NCI-H524 treated with DMSO at 0.1 percent for 48 hours (cell line): Measurements from ENCODE around the gene CEP72.
"Not testable (repeated sequence)": the region's sequence is repeated elsewhere in the genome, so short reads cannot be mapped to it uniquely, and the experiment has no call there.

Source experiments
- DNase-seq: peaks from one replicate; lab custom pipeline; 2025; lab: John Stamatoyannopoulos, UW

Gene CEP72

DNA sequence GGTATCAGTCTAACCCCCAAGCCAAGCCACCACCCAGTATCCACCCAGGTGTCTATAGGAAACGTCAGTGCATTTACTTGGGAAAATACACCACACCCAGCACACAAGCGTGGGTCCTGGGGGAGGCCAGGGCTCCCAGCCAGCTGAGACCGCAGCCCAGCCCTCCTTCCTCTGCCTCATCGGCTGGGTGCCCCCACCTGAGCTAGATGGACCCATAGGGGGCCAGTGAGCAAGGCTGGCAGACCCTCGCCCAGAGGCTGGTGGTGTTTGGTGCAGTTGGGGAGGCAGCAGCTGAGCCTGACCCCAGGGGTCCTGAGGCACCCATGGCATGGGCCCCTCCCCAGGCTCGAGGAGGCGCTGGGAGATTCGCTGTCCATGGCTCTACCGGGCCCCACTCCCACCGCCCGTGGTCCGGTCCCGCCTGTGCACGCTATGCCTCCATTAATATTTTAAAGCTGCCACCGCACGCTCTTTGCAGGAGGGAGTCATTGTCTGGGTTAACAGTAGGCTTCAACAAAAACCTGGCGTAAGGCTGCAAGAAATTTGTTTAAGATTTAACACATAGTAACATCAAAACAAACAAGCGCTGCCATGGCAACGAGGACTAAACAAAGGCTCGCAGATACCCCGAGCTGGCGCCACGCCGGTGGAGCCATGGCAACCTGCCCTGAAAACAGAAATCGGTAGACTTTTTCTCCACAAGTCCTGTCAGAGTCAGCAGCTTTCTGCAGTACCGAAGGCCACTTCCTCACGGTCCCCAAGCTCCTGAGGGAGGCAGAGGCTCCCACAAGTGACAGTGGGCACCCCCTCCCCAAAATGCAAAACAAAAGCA, 60.4 kb downstream of the CEP72 start:
- DNase-seq, result peak; percentile 19

- no peak for DNase-seq
Observed at GRCh38 chr5:673161-673830, 61.2 kb downstream of the CEP72 start.

DNA sequence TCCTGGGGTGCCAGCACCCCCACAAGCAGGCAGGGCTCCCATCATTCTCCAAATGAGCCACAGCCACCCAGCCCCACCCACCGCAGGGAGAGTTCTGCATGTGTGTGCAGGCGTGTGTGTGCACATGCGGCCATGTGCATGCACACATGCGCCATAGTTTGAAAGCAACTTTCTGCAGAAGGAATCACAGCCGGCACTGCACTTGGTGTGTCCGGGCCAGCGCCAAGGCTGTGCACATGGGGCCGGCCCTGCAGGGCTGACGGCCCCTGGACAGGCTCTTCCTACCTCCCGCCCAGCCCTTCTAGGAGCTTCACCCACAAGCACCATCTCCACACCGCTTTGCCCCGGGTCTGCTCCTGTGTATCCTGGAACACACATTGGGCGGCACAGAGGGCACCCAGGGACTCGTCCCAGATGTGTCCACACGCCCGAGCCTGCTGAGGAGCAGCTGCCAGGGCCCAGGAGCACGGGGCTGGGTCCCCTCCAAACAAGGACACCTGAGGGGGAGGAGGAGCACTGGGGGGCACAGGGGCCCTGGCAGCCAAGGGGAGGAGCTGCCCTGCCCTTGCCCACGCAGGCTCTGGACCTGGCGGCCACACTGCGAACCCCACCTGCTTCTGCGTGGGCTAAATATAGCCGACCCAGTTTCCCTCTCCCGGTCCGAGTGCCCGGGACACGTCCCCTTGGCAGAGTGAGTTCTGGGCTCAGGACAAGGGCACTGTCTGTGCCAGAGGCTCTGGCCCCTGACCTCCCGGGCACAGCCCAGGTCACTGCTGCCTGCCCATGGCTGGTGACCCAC, 61.9 kb downstream of the CEP72 start:
- no peak for DNase-seq

GRCh38 chr5:674630-675011, 62.5 kb downstream of the CEP72 start:
- DNase-seq, result no peak

GRCh38 chr5:675111-675870, 63.2 kb downstream of the CEP72 start:
- no peak for DNase-seq

- no peak for DNase-seq
Observed at GRCh38 chr5:675871-676698, 63.9 kb downstream of the CEP72 start.

DNA sequence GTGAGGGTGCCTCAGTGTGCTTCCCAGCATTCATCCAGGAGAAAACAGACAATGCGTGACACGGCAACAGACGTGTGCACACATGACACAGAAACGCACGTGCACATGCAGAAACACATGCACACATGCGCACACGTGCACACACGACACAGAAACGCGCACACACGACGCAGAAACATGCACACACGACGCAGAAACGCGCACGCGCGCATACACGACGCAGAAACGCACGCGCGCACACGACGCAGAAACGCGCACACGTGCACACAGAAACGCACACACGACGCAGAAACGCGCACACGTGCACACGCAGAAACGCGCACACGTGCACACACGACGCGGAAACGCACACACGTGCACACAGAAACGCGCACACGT, 64.5 kb downstream of the CEP72 start:
- no peak for DNase-seq

GRCh38 chr5:677131-678101, 65.3 kb downstream of the CEP72 start:
- DNase-seq, result no peak

- DNase-seq, result not testable (repeated sequence)
Observed at GRCh38 chr5:678521-678920, 66.4 kb downstream of the CEP72 start.

GRCh38 chr5:679166-679895, 67.2 kb downstream of the CEP72 start:
- not testable (repeated sequence) for DNase-seq

DNA sequence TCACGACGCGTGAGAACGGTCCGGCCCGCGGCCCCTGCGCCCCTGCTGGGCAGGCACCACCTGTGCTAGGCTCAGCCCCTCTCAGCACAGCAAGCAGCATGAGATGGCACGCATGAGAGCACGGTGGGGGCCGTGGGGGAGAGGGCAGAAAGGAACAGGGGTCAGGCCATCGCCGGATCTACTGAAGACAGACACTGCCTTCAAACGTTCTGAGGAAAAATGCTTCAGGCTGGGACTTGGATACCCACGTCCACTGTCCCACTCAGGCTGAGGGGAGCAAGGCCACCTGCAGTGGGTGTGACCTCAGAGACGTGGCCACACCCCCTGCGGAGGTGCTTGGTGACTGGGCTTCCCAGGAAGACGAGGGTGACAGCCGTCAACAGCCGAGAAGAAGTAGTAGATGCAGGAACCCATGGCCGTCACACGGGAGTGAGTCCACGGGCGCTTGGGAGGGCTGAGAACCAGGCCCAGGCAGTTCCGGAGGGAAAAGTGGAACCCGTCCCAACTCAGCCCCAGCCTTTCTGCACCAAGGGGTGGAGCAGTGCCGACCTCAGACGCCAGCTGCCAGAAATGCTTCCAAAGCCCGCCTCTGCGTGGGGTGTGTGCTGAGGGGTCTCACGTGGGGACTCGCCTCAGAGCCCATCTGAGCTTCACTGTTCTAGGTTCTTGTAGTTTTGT, 68.1 kb downstream of the CEP72 start:
- DNase-seq, result not testable (repeated sequence)

GRCh38 chr5:680836-681235, 68.7 kb downstream of the CEP72 start:
- DNase-seq, result not testable (repeated sequence)

DNA sequence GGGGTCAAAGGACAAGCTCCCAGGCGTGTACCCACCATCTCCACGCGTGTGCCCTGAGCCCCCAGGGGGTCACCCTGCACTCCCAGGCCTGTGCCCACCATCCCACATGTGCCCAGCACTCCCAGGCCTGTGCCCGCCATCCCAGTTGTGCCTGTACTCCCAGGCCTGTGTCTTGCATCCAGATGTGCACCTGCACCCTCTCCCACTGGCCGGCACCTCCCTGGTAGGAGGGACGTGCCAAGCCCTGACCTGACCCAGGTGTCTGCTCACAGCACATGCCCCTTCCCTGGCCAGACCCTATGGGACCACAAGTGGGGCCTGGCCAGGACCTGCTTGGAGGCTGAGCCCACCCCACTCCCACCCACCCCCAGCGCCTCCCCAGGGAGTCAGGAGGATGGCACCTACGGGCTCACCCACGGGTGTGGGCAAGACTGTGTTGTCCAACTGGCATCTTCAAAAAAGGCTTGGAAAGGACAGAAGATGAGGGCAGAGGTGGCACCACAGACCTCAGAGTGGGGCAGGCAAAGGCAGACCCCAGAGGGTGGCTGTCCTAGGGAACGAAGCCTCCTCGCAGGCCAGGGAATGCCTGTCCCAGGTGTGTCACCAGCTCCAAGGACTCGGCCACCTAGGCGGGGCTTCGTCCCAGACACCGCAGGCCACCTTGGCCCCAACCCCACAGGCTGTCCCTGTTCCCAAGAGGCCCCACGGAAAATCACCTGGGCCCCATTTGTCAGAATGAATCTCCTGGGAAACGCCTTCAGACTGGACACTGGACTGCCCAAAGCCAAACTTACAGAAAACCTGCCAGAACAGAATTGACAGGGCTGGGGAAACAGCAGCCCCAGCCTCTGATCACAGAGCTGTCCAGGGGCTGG, 69.4 kb downstream of the CEP72 start:
- not testable (repeated sequence) for DNase-seq

DNA sequence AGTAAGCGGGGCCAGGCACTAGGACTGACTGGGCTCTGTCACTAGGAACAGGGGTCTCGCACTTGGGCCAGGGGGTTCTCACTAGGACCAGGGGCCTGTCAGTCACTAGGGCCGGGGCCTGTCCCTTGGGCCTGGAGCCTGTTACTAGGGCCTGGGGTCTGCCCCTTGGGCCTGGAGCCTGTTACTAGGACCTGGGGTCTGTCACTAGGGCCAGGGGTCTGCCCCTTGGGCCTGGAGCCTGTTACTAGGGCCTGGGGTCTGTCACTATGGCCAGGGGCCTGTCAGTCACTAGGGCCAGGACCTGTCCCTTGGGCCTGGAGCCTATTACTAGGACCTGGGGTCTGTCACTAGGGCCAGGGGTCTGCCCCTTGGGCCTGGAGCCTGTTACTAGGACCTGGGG, 70.1 kb downstream of the CEP72 start:
- not testable (repeated sequence) for DNase-seq

DNA sequence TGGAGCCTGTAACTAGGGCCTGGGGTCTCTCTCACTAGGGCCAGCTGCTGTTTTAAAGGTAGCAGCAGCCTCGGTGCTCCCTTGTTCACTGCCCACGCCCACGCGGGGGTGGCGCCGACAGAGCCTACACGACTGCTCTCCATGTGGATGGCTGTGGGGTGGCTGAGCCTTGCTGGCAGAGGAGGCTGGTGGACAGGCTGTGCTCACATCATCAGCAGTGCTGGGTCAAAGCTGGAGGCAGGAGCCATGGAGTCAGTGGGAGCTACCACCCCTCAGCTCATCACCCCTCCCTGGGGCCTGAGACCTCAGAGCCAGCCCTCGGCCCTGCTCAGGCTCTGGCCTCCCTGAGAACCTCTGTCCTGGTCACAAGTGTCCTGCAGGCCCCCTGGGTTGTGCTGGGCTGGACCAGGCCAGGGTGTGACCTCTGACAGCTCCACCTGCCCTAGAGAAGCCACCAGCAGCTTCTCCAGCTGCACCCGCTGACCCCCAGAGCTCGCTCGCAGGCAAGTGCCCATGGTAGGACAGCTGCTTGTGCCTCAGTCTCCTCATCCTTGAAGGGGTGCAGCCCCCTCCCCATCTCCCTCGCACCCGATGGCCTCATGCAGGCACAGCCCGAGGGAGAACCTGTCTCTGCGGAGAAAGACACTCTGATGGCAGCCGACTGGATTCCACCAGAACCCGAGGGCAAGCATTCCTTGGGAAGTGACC, 70.7 kb downstream of the CEP72 start:
- DNase-seq, result not testable (repeated sequence)

GRCh38 chr5:683551-684481, 71.7 kb downstream of the CEP72 start:
- no peak for DNase-seq
